Left cardiac atrium (tissue), 4 donors: ENCODE data around the gene SSBP2. TPM values are rescaled to one million over a fixed set of nuclear protein-coding genes. Genes with fewer than 3 reads are reported as not detected.
"Not testable (repeated sequence)": the region's sequence is repeated elsewhere in the genome, so short reads cannot be mapped to it uniquely, and the experiment has no call there.

Experiments
- ATAC-seq, 2 donors: fragments of 200-7000 bp; cut with Tn5 transposase; one replicate each; pipeline ENCODE4 v1.9.1; 2020; ENCODE audit warnings: mild to moderate bottlenecking in 2 of 2, moderate library complexity in 2 of 2
- DNase-seq: peaks from one replicate; pipeline ENCODE4 v3.0.0-alpha.2; 2020
- intact Hi-C, 2 donors: fragments of 100-400 bp; cut with DNase I; formaldehyde crosslinking; loops; one replicate each; pipeline versions ENCODE4 v1.14.1 to v1.15.1; 2022 to 2023
- total RNA-seq, 2 donors: library from RNA; stranded (reverse); fragmentation: NEBNext Ultra II Directional; extraction: Animal tissue kit (Norgen Biotek cat#: 25700); gene quantifications; one replicate each; pipeline ENCODE4 v1.2.1, GENCODE V29; 2021
- donor health status: DM: no; HTN: yes; CAD: no.
- donor health status: DM: no; HTN: yes; CAD: no; lungs with severe emphysema.
- donor health status: DM: yes; HTN: yes; CAD: no.
- donor health status: Dilated cardiomyopathy.

Gene SSBP2
- total RNA-seq, 2 donors from 2014 or later: 37.7 to 46.9 TPM

DNA sequence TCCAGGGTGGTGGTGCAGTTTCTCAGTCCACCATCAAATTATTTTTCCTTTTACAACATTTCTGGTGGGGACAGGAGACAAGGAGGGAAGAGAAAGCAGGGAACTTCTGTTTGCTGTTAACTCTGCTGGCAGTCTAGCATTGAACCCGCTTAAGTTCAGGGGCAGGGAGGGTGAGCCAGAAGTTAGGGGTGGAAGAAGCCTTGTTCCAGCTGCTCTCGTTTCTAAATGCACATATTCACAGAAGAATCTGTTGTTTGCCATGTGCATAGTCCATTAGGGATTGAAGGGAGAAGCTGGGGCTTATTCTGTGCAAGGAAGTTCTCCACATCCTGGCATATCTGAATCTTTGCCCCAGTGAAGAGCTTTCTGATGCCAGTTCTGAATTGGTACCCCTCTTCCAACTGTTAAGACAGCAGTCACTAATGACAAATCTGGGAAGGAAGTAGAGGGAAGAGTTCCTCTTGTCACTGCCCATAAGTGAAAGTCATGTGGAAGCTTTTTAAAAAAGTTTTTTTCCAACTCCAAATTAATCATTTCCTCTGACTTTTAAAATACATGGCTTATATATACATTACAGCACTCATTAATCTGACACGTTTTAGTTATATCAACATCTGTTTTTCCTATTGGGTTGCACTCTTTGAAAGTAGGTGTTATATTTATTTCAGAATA is 324.4 kb downstream of the SSBP2 start:
- intact Hi-C loops: loop anchor here (2.0 to 10.0 kb wide), 4 partner anchors 326 to 798 kb away; partner anchors contain the start of gene SSBP2 (in 1 of the 2)
- DNase-seq: no peak

DNA sequence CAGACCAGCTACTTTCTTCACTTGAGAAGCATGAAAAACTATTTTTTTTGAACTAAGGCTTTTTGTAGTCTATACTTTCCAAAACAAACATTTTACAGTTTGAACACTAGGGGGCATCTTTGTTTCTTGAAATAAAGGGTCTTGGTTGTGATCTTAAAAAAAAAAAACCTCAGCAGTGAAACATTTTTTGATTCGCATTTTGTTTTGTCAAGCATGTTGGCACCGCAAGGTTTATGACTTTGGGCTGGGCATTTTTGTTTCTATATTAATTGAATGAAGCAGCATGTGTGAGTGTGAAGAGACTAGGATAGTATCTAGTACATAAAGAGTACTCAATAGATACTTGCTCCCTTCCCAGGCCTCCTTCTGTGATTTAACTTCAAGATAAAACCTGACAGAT is 325.3 kb downstream of the SSBP2 start:
- DNase-seq (no peak), ATAC-seq (peak; percentile 47 to 48)
- intact Hi-C loops: loop anchor here (1.0 to 10.0 kb wide), 4 partner anchors 327 to 741 kb away; partner anchors contain the start of gene SSBP2 (in 1 of the 2)

More for the DNA sequence above, 324.4 kb downstream of the SSBP2 start:
- ATAC-seq: no peak

DNA sequence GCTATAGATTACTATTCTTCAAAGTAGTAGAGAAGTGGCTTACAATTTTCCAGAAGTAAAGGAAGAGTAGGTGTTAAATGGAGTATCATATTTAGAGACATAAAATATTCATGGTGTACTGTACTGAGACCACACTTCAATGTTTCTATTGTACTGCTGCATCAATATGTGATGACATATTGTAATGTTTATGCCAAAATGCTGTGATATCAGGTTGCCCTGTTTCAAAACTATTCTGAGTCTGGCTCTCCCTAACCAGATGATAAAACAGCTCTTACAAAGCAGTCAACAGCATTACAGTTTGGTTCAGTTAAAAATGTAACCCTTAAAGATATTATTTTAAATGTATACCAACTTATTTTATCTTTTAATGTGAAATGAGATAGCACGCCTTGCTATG is 326.2 kb downstream of the SSBP2 start:
- intact Hi-C loops: loop anchor here (1.0 to 10.0 kb wide), 4 partner anchors 328 to 742 kb away; partner anchors contain the start of gene SSBP2 (in 1 of the 2)
- DNase-seq (no peak), ATAC-seq (no peak)

DNA sequence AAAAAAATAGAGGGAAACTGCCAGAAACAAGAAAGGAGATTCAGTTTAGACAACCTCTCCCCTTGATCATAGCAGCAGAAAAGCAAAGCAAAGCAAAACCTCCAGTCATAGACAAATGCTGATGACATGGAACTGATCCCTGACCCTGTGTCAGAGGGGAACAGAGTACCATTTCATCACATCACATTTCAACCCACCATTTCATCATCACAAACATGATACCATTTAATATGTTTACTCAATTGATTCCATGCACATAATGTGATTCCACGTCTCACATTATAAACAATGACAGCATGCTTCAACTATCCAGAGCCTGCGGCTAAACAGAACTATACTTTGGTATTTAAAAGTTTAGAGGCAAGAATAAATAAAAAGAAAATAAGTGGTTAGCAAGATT is 328.2 kb downstream of the SSBP2 start:
- intact Hi-C loops: loop anchor here (10.0 kb wide), 2 partner anchors 432 to 742 kb away; no protein-coding TSS in a partner anchor
- DNase-seq: no peak
- ATAC-seq: no peak

DNA sequence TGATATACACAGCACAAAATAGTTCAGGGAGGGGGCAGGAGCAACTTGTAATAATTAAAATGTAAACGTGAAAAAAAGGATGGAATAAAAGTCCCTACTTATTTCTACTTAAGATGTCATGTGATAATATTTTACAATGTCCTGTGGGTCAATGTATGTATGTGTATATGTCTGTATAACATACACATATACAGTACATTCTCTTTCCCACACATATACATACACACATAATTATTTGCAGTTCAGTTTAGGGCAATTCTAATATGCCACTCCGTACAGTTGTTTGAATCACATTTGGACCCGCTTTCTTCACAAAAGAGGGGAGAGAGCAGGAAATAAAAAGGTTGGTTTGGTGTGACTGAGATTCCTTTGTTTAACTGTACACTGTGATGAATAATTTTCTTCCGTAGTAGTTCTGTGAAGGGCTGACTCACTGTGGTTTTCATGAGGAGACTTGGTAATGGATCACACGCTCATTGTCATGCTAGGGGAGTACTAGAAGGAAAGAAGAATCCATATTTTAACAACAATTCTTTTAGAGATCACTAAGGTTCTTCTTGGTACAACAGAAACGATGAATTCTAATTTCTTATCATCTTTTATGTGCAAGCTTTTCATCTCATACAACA is 330.7 kb downstream of the SSBP2 start:
- intact Hi-C loops: loop anchor here (10.0 kb wide), 2 partner anchors 435 to 745 kb away; no protein-coding TSS in a partner anchor
- no peak for DNase-seq
- no peak for ATAC-seq

DNA sequence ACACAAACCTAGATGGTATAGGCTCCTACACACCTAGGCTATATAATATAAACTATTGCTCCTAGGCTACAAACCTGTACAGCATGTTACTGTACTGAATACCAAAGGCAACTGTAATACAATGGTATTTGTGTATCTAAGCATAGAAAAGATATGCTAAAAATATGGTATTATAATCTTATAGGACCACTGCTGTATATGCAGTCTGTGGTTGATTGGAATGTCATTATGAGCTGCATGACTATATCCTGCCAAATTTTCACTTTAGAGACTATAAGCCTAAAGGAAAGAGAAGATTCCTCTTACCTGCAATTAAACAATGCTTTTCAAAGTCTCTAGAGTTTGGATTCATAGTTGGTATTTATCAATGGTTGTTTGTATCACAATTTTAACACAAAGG is 332.3 kb downstream of the SSBP2 start:
- intact Hi-C loops: no loop called here
- DNase-seq: no peak
- no peak for ATAC-seq

DNA sequence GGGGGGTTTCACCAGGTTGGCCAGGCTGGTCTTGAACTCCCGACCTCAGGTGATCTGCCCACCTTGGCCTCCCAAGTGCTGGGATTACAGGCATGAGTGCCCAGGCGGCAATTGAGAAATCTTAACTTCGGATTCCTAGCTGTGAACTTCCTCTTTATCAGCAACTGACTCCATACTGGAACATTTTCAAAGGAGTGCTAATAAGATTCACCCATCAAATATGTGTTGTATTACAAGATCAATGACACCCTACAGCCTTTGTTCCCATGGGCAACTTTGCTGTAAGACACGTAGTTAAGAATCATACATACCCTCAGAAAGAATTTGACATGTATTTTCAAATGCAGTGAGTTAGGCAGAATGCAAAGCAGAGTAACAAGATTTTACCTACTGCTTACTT is 333.8 kb downstream of the SSBP2 start:
- ATAC-seq: no peak
- DNase-seq: no peak
- intact Hi-C loops: no loop called here

DNA sequence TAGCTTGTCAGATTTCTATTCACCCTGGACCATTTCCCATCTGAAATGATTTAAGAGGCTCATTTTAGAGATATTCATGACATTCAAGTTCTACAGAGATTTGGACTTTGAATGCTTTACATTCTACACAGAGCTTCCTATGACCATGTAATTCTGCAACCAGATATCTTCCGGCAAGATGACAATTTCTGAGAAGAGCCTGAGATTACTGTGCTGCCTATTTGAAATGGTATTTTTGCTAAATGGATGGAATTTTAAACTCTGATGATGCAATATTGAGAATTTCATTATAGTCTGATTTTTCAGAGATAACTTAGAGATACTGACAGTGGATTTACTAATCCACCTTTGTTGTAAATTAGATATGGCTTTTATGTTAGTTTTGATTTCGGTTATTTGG is 341.0 kb downstream of the SSBP2 start:
- DNase-seq: no peak
- no peak for ATAC-seq
- intact Hi-C loops: no loop called here

DNA sequence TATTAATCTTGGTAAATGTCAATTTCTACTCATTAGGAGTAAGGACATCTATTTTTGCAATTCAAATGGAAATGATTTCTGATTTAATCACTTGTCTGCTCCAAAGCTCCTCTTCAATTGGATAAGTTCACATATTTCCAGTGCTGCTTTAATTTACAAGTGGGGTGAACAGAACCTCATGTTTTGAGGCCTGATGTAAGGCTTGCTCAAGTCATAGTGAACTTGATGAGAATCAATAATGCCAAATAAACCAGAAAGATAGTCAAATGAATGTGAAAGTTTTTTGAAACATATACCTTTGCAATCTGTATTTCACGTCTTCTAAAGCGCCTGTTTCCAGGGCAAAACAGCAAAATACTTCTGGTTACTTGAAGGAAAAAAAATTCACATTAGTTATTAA is 341.5 kb downstream of the SSBP2 start:
- DNase-seq (no peak), ATAC-seq (no peak)
- intact Hi-C loops: no loop called here

DNA sequence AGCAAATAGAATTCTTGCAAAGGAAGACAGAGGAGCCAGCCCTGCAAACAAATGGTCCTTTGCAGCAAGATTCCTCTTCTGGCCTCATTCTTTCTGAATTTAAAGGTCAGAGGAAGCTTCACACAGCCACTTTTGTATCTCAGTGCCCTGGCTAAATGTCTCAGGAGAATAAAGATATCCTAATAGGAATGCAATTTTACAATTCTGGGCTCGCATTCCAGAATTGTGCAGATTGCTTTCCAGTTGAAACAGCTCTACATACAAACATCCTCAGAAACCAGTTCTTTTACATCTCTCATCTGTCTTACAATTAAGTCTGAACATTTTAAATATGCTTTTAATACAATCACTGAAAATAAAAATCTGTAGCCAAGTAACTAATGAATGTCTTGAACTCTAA is 342.4 kb downstream of the SSBP2 start:
- ATAC-seq: no peak

DNA sequence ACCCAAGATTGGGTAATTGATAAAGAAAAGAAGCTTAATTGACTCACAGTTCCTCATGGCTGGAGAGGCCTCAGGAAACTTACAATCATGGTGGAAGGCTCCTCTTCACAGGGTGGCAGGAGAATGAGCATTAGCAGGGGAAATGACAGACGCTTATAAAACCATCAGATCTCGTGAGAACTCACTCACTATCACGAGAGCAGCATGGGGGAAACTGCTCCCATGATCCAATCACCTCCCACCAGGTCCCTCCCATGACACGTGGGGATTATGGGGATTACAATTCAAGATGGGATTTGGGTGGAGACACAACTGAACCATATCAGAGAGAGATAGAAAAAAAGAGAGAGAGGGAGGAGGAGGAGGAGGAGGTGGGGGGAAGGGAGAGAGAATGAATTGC is 343.1 kb downstream of the SSBP2 start:
- intact Hi-C loops, DNase-seq, ATAC-seq: not testable (repeated sequence)

More for the DNA sequence above, 342.4 kb downstream of the SSBP2 start:
- DNase-seq: no peak
- intact Hi-C loops: no loop called here

DNA sequence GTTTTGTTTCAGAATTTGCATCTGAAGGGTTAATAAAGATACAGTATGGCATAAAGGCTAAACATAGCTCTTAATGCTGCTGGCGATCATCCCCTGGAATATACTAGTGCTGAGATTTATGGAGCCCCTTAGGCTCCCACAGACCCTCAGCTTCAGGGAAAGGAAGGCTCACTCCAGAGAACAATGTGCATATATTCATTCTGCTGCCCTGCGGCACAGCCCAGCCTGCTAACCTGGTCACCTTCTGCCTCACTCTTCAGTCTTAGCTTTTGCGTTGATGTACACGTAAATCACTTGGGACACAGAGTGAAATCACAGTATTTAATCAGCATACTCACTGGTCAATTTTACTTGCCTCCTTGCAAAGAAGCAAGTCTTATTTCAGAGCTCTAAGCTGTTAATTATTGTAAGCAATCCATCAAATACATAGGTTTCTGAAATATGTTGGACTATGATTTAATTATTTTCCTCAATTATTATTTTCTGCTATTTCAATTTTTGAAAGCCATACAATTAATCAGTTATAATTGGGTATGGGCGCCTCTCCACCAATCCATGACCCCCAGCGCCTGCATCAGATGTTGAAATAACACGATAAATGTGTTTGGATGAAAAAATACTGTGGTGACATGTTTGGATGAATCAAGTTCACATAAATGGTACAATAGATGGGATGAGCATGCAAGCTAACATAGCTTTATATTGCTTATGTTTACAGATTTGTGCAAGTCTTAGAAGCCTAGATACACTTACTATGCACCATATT is 345.6 kb downstream of the SSBP2 start:
- no peak for ATAC-seq
- intact Hi-C loops: no loop called here
- no peak for DNase-seq

DNA sequence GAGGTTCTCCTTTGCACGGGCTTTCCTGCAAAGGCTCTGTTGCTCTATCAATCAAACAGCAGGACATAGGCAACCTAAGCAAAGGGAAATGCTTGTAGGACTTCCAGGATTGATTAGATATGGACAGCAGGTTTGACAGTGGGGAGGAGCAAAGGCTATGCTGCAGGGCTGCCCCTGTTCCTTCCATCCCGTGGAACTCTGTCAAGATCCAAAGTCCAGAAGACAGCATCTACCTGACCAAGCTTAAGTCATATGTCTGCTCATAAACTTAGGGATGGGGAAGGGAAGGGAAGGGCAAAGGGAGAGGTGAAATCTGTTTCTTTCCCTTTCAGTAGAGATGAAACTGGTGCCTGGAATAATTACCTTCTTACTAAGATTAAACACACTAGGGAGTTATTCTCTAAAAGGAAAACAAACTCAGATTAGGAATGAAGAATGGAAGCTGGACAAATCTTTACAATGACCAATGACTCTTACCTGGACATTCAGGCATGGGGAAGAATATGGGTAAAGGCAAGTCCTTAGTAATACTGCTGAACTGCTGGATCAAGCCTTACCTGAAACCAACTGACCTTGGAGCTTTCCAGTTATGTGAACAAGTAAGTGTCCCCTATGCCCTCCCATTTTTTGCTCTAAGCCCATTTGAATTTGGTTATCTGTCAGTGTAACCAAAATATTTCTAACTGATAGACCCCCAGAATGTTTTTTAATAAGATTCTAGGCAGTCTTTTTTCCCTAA is 348.5 kb downstream of the SSBP2 start:
- DNase-seq: no peak
- no peak for ATAC-seq
- intact Hi-C loops: no loop called here

DNA sequence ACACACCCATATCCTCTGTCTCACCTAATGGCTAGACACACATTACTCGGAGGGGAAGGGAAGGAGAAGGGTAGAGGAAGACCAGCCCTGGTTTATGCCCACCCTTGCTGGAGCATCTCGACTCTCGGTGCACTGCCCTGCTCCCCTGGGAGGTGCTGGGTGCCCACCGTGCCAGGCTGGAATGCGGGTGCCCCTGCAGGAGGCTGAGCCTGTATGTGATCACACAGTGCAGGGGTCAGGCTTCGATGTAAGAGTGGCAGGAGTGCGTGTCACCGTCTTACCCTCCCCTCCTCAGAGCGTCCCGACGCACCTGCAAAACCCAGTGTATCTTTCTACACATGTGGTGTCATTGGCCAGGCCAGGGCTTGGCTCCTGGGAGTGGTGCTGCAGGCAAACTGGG is 349.6 kb downstream of the SSBP2 start:
- ATAC-seq: no peak
- intact Hi-C loops: no loop called here
- DNase-seq: no peak

DNA sequence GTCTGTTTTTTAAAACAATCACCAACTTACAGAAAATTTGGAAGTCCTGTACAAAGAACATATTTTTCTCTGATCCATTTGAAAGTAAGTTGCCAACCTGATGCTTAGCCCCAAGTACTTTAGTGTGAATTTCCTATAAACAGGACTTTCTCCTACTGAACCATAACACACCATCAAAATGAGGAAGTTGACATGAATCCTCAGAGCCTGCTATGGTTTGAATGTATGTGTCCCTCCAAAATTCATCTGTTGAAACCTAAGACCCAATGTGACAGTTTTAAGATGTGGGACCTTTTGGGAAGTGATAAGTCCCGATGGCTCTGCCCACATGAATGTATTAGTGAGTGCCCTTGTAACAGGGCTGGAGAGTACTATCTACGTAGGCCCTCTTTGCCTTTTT is 350.5 kb downstream of the SSBP2 start:
- no peak for DNase-seq

DNA sequence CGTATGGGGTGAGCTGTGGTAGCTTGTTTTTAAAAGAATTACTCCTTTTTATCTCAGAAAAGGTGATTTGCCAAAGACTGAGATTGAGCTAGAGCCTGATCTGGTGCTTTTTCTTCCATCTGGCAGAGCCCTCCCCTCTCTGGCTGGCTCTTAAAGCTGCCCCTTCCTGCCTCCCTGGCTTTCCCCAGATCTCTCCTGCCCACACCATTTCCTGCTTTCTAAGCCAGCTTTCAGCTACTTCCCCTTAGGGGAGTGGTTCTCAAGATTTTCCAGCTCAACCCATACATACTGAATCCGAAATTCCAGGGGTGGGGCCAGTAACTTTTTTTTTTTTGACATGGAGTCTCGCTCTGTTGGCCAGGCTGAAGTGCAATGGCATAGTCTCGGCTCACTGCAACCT is 352.2 kb downstream of the SSBP2 start:
- no peak for ATAC-seq

More for the DNA sequence above, 350.5 kb downstream of the SSBP2 start:
- intact Hi-C loops: no loop called here
- ATAC-seq: no peak

DNA sequence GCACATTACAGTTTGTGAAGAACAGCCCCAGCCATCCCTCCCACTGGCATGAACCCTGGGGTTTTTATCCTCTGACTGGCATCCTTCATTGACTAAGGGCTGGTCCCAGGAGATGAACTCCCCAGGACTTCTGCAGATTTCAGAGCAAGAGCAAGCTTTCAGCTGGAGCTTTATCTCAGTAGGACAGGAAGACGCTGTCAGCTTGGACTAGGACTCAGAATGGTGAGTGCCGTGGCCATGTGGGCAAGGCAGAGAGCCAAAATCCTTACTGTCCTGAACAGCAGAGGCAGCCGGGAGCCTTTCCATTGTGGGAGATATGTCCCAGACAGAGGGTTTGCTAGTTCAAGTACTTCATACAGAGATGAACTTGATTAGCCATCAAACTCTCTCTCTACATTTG is 353.7 kb downstream of the SSBP2 start:
- intact Hi-C loops: no loop called here
- ATAC-seq (peak in 1 of 2 donors; percentile 53), DNase-seq (peak; percentile 35)

More for the DNA sequence above, 352.2 kb downstream of the SSBP2 start:
- no peak for DNase-seq
- intact Hi-C loops: no loop called here

DNA sequence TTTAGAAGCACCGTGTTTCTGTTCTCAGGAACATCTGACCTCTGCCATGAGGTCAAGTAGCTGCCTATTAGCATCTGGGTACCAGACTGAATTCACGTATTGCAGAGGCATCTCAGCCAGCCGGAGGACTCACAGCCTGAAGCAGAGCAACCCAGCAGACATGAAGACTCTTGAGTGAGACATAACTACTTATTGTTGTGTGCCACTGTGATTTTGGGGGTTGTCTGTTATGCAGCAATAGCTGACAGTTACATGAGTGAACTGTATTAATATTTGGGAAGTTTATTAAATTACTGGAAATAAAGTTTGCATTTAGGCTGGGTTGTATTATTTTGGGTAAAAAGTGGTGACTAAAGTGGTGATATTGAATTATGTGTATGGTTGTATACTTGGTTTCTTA is 355.6 kb downstream of the SSBP2 start:
- intact Hi-C loops: no loop called here
- ATAC-seq: no peak

More for the DNA sequence above, 355.6 kb downstream of the SSBP2 start:
- DNase-seq: no peak
